H9 (cell line): ENCODE measurements around the gene DISC1. TPM values are rescaled to one million over a fixed set of nuclear protein-coding genes. Genes with fewer than 3 reads are reported as not detected.

Experiments
- DNase-seq: peaks from one replicate; pipeline ENCODE4 v3.0.0-alpha.2; 2017
- H2AFZ ChIP-seq: one replicate; pipeline ENCODE4 v1.6.1; 2013; ENCODE audit warnings: mild to moderate bottlenecking, low read length, control low read depth, moderate library complexity
- H2AK5ac ChIP-seq: 2 replicates; pipeline ENCODE4 v1.6.1; 2013; ENCODE audit warnings: low read length, control low read depth, mixed read lengths; ENCODE audit not compliant: insufficient read length
- H2BK120ac ChIP-seq: one replicate; pipeline ENCODE4 v1.6.1; 2013; ENCODE audit warnings: low read depth, mild to moderate bottlenecking, low read length, control low read depth, inconsistent platforms; ENCODE audit not compliant: poor library complexity, severe bottlenecking
- H2BK12ac ChIP-seq: 2 replicates; pipeline ENCODE4 v1.6.1; 2013; ENCODE audit warnings: low read length, control low read depth, mixed read lengths, low read depth; ENCODE audit not compliant: insufficient read length
- H2BK15ac ChIP-seq: 2 replicates; pipeline ENCODE4 v1.6.1; 2013; ENCODE audit warnings: low read depth, low read length, control low read depth
- H2BK20ac ChIP-seq: one replicate; pipeline ENCODE4 v1.6.1; 2013; ENCODE audit warnings: low read depth, mild to moderate bottlenecking, low read length, control low read depth, inconsistent platforms; ENCODE audit not compliant: poor library complexity, severe bottlenecking
- H2BK5ac ChIP-seq: 2 replicates; pipeline ENCODE4 v1.6.1; 2013; ENCODE audit warnings: low read length, control low read depth, mixed read lengths; ENCODE audit not compliant: insufficient read length
- H3K14ac ChIP-seq: 2 replicates; pipeline ENCODE4 v1.6.1; 2013; ENCODE audit warnings: low read length, control low read depth; ENCODE audit not compliant: insufficient read depth
- H3K18ac ChIP-seq: 2 replicates; pipeline ENCODE4 v1.6.1; 2013; ENCODE audit warnings: low read depth, mild to moderate bottlenecking, mixed read lengths, low read length, control low read depth; ENCODE audit not compliant: insufficient read length
- H3K23ac ChIP-seq: 2 replicates; pipeline ENCODE4 v1.6.1; 2013; ENCODE audit warnings: low read length, control low read depth, mixed read lengths, low read depth; ENCODE audit not compliant: insufficient read length
- H3K23me2 ChIP-seq: 2 replicates; pipeline ENCODE4 v1.6.1; 2013; ENCODE audit warnings: low read depth, mild to moderate bottlenecking, mixed read lengths, low read length, control low read depth; ENCODE audit not compliant: insufficient read length, poor library complexity, severe bottlenecking
- H3K27ac ChIP-seq: 2 replicates; pipeline ENCODE4 v1.5.1; 2013; ENCODE audit warnings: low read length, control low read depth, mixed read lengths, low read depth; ENCODE audit not compliant: insufficient read length
- H3K27me3 ChIP-seq: 2 replicates; pipeline ENCODE4 v1.6.1; 2013; ENCODE audit warnings: low read length, control low read depth, inconsistent platforms; ENCODE audit not compliant: insufficient read depth
- H3K4ac ChIP-seq: 2 replicates; pipeline ENCODE4 v1.6.1; 2013; ENCODE audit warnings: low read depth, mild to moderate bottlenecking, control low read depth, inconsistent platforms, low read length, moderate library complexity
- H3K4me1 ChIP-seq: 2 replicates; pipeline ENCODE4 v1.6.1; 2013; ENCODE audit warnings: low read length, control low read depth, inconsistent platforms; ENCODE audit not compliant: insufficient read depth
- H3K4me2 ChIP-seq: 2 replicates; pipeline ENCODE4 v1.6.1; 2013; ENCODE audit warnings: low read length, control low read depth, mixed read lengths; ENCODE audit not compliant: insufficient read length, insufficient read depth
- H3K56ac ChIP-seq: 2 replicates; pipeline ENCODE4 v1.6.1; 2013; ENCODE audit warnings: low read depth, mild to moderate bottlenecking, mixed read lengths, low read length, control low read depth; ENCODE audit not compliant: insufficient read length
- H3K79me1 ChIP-seq: 2 replicates; pipeline ENCODE4 v1.6.1; 2013; ENCODE audit warnings: low read depth, mild to moderate bottlenecking, moderate library complexity, low read length, control low read depth, inconsistent platforms; ENCODE audit not compliant: insufficient read depth, poor library complexity, severe bottlenecking
- H3K79me2 ChIP-seq: 2 replicates; pipeline ENCODE4 v1.6.1; 2013; ENCODE audit warnings: low read length, control low read depth, inconsistent platforms; ENCODE audit not compliant: insufficient read depth
- H3K9ac ChIP-seq: 2 replicates; pipeline ENCODE4 v1.6.1; 2013; ENCODE audit warnings: low read length, control low read depth, mixed read lengths; ENCODE audit not compliant: insufficient read length; ENCODE audit errors: extremely low read depth
- H3K9me3 ChIP-seq: one replicate; pipeline ENCODE4 v1.6.1; 2013; ENCODE audit warnings: low read depth, low read length, inconsistent platforms; ENCODE audit not compliant: control insufficient read depth
- H3T11ph ChIP-seq: one replicate; pipeline ENCODE4 v1.6.1; 2013; ENCODE audit warnings: mild to moderate bottlenecking, low read length, control low read depth, inconsistent platforms
- H4K20me1 ChIP-seq: one replicate; pipeline ENCODE4 v1.6.1; 2013; ENCODE audit not compliant: control insufficient read depth, insufficient read length, insufficient read depth
- H4K5ac ChIP-seq: 2 replicates; pipeline ENCODE4 v1.6.1; 2013; ENCODE audit warnings: low read depth, mild to moderate bottlenecking, mixed read lengths, low read length, control low read depth; ENCODE audit not compliant: insufficient read length
- H4K8ac ChIP-seq: replicated peaks from 2 replicates; pipeline ENCODE4 v1.6.1; 2013; ENCODE audit warnings: low read length, control low read depth, mixed read lengths, low read depth; ENCODE audit not compliant: insufficient read length
- H4K91ac ChIP-seq: 2 replicates; pipeline ENCODE4 v1.6.1; 2013; ENCODE audit warnings: low read depth, mild to moderate bottlenecking, moderate library complexity, mixed read lengths, low read length, control low read depth; ENCODE audit not compliant: insufficient read length
- H3K27ac Mint-ChIP-seq, 3 experiments: 2 replicates in 2 of 3; 3 replicates in 1 of 3; pipeline ENCODE4 v1.8.0; 2020 to 2021; ENCODE audit warnings: mixed read lengths in 3 of 3, mild to moderate bottlenecking in 1 of 3, moderate library complexity in 1 of 3
- H3K27me3 Mint-ChIP-seq: 2 replicates; pipeline ENCODE4 v1.8.0; 2021; ENCODE audit warnings: low read depth, mild to moderate bottlenecking, moderate library complexity, mixed read lengths
- H3K36me3 Mint-ChIP-seq, 3 experiments: 2 replicates in 2 of 3; 3 replicates in 1 of 3; pipeline ENCODE4 v1.8.0; 2020 to 2021; ENCODE audit warnings: low read depth in 3 of 3, mixed read lengths in 3 of 3; ENCODE audit not compliant: insufficient read depth in 1 of 3
- H3K4me1 Mint-ChIP-seq, 2 experiments: 2 replicates each; pipeline ENCODE4 v1.8.0; 2020; ENCODE audit warnings: mixed read lengths in 2 of 2
- H3K4me3 Mint-ChIP-seq, 2 experiments: 2 replicates in 1 of 2; 3 replicates in 1 of 2; pipeline ENCODE4 v1.8.0; 2020 to 2021; ENCODE audit warnings: mild to moderate bottlenecking in 2 of 2, mixed read lengths in 2 of 2, moderate library complexity in 1 of 2
- H3K9me3 Mint-ChIP-seq, 2 experiments: 2 replicates in 1 of 2; 3 replicates in 1 of 2; pipeline ENCODE4 v1.8.0; 2020; ENCODE audit warnings: mild to moderate bottlenecking in 2 of 2, mixed read lengths in 2 of 2, moderate library complexity in 1 of 2
- CTCF ChIP-seq: fragments of 200-600 bp; sonication (generic); conservative IDR thresholded peaks from 3 replicates; pipeline ENCODE4 v1.8.0; 2021; ENCODE audit warnings: antibody characterized with exemption, mild to moderate bottlenecking
- WGBS: extraction: QIAGEN DNeasy Blood & Tissue Kit; methylation state at CpG from one replicate; pipeline ENCODE4 v1.1.7; 2013; ENCODE audit warnings: missing lambda C conversion rate, low lambda C conversion rate, mixed read lengths; ENCODE audit not compliant: insufficient read length; ENCODE audit errors: extremely low coverage; 5-methylcytosine and 5-hydroxymethylcytosine counted together
- total RNA-seq: library from RNA; stranded (reverse); gene quantifications from 2 replicates; pipeline ENCODE4 v1.2.1, GENCODE V29; 2021

Gene DISC1
- total RNA-seq, 1 experiment from 2014 or later: 2.5 TPM

DNA sequence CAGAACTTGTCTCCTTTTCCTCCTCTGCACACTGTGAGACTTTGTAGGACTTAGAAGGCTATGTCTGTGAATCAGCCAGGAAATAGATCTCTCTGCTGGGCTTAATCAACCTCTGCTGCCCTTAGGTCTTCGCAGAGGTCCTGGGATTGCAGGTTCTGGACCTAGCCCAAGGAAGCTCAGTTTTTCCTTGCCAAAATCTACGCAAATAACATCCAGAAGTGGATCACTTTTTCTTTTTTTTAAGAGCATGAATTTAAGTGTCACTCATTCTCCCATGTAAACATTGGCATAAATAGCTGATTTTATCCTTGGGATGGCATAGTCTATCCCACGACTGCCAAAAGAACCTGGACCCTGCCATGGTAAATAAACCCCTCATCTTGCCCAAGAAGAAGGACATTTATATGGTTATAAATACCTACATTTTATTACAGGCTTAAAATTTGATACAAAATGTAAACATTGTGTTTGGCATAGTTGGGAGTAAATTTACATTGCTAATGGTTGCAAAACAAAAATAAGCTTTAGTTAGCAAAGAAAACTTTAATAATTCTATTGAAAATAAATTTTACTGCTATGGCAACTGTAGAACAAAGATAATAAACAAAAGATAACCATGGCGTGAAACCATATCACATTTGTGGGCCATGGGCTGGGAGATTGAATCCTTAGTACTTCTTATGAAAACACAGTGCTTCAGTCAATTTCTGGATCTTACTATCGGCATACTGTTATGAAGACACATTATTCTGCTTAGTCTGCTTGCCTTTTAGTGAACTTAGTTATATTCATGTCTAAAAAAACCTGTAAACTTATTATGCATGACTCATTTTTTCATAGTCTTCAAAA lies 24.5 kb upstream of the DISC1 start:
- Mint-ChIP-seq H3K4me3 (no peak overlapping the region), H3K27me3 (peaks cover 17% of the 10 kb centered on the region), H3K9me3 (no peaks in the 10 kb centered on the region), H3K4me1 (peaks cover 10 to 12% of the 10 kb centered on the region in 2 experiments), H3K36me3 (no peaks in the 10 kb centered on the region; a peak in 1 of 7 replicates), H3K27ac (no peak overlapping the region)
- Histone ChIP-seq H3K23me2 (no peaks in the 10 kb centered on the region), H4K91ac (no peak overlapping the region), H2AK5ac (no peak overlapping the region), H3K9me3 (no peaks in the 10 kb centered on the region), H2BK12ac (no peak overlapping the region), H3K56ac (no peak overlapping the region), H3K4ac (no peak overlapping the region), H3K18ac (no peak overlapping the region), H3T11ph (no peak overlapping the region), H2AFZ (no peak overlapping the region), H3K23ac (no peak overlapping the region), H3K4me1 (peaks cover 2% of the 10 kb centered on the region; the same call in 1 of the 2 replicates), H3K4me2 (no peak overlapping the region), H4K8ac (no peak overlapping the region), H2BK120ac (no peak overlapping the region), H3K79me1 (no peaks in the 10 kb centered on the region), H4K5ac (no peak overlapping the region), H3K9ac (no peak overlapping the region), H2BK15ac (no peak overlapping the region), H3K79me2 (no peaks in the 10 kb centered on the region), H2BK20ac (no peak overlapping the region), H4K20me1 (no peaks in the 10 kb centered on the region), H3K14ac (no peak overlapping the region), H2BK5ac (no peak overlapping the region), H3K27ac (no peak overlapping the region), H3K27me3 (no peaks in the 10 kb centered on the region)
- WGBS: no CpG with 5 or more reads among the region's 5 CpGs
- no peak for DNase-seq
- no peak for TF ChIP-seq CTCF
